MM.1S (cell line): ENCODE results near the gene OSTN.

Experiments used
- DNase-seq: peaks from one replicate; pipeline ENCODE4 v3.0.0-alpha.2; 2015
- H2AFZ ChIP-seq: fragments of 300-600 bp; sonication (generic); 2 replicates; pipeline ENCODE4 v1.6.0; 2016; ENCODE audit warnings: antibody characterized with exemption, low read length
- H3F3A ChIP-seq: fragments of 300-600 bp; sonication (generic); 2 replicates; pipeline ENCODE4 v1.6.1; 2016; ENCODE audit warnings: mild to moderate bottlenecking, antibody characterized with exemption, low read length, moderate library complexity, mixed read lengths; ENCODE audit not compliant: insufficient read depth
- H3K27ac ChIP-seq: fragments of 300-600 bp; sonication (generic); 2 replicates; pipeline ENCODE4 v1.5.1; 2016; ENCODE audit warnings: mild to moderate bottlenecking, low read length
- H3K27me3 ChIP-seq: fragments of 300-600 bp; sonication (generic); replicated peaks from 2 replicates; pipeline ENCODE4 v1.6.0; 2016; ENCODE audit warnings: low read length; ENCODE audit not compliant: insufficient read depth
- H3K36me3 ChIP-seq: fragments of 300-600 bp; sonication (generic); replicated peaks from 2 replicates; pipeline ENCODE4 v1.6.1; 2016; ENCODE audit warnings: mild to moderate bottlenecking, low read length, mixed read lengths; ENCODE audit not compliant: insufficient read depth
- H3K4me1 ChIP-seq: fragments of 300-600 bp; sonication (generic); 2 replicates; pipeline ENCODE4 v1.6.1; 2016; ENCODE audit warnings: low read length, mixed read lengths
- H3K4me2 ChIP-seq: fragments of 300-600 bp; sonication (generic); 2 replicates; pipeline ENCODE4 v1.6.0; 2016; ENCODE audit warnings: low read depth, low read length
- H3K4me3 ChIP-seq: fragments of 300-600 bp; sonication (generic); 2 replicates; pipeline ENCODE4 v1.5.1; 2016; ENCODE audit warnings: low read length, mixed read lengths
- H3K79me2 ChIP-seq: fragments of 300-600 bp; sonication (generic); 2 replicates; pipeline ENCODE4 v1.6.1; 2016; ENCODE audit warnings: mixed run types, low read length, mixed read lengths
- H3K9ac ChIP-seq: fragments of 300-600 bp; sonication (generic); 2 replicates; pipeline ENCODE4 v1.6.1; 2016; ENCODE audit warnings: low read length, mixed read lengths
- H3K9me2 ChIP-seq: fragments of 300-600 bp; sonication (generic); replicated peaks from 2 replicates; pipeline ENCODE4 v1.6.1; 2016; ENCODE audit warnings: mild to moderate bottlenecking, low read length, mixed read lengths; ENCODE audit not compliant: insufficient read depth
- H3K9me3 ChIP-seq: fragments of 300-600 bp; sonication (generic); replicated peaks from 2 replicates; pipeline ENCODE4 v1.6.1; 2016; ENCODE audit warnings: mild to moderate bottlenecking, low read length, mixed read lengths; ENCODE audit not compliant: insufficient read depth
- H4K20me1 ChIP-seq: fragments of 300-600 bp; sonication (generic); 2 replicates; pipeline ENCODE4 v1.6.1; 2016; ENCODE audit warnings: mild to moderate bottlenecking, low read length, moderate library complexity, mixed read lengths; ENCODE audit not compliant: insufficient read depth
- CTCF ChIP-seq: fragments of 300-600 bp; sonication (generic); IDR thresholded peaks from 2 replicates; pipeline ENCODE4 v1.5.1; 2016; ENCODE audit warnings: antibody characterized with exemption, low read length, mixed read lengths
- EZH2 ChIP-seq: fragments of 300-600 bp; sonication (generic); optimal IDR thresholded peaks from 2 replicates; pipeline ENCODE3; 2017; ENCODE audit warnings: low read depth, mild to moderate bottlenecking, antibody characterized with exemption, low read length, mixed read lengths
- EZH2phosphoT487 ChIP-seq: fragments of 300-600 bp; sonication (generic); IDR thresholded peaks from 2 replicates; pipeline ENCODE4 v1.6.1; 2018; ENCODE audit warnings: antibody characterized with exemption, low read length

OSTN gene

DNA sequence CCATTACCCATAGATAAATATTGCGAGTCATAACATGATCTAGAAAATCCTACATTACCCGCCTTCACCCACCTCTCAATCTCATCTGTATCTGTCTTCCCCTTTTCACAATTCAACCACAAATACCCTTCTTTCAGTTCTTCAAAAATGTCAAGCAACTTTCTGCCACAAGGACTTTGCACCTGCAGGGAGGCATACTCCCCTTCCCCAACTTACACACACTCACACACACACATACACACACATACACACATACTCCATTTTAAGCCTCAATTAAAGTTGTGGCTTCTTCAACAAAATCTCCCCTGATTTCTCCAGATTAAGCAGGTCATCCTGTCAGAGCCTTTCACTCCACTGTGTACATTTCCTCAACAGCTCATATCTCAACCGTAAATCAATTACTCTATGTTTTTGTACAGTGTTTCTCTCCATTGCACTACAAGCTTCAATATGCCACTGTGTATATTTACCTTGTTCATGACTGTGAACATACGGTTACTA lies 97.0 kb downstream of the OSTN start:
- Histone ChIP-seq H3K9ac (no peak overlapping the region), H3K4me3 (no peak overlapping the region), H3K36me3 (no peaks in the 10 kb centered on the region), H3K27me3 (no peaks in the 10 kb centered on the region), H4K20me1 (no peaks in the 10 kb centered on the region), H3K79me2 (no peaks in the 10 kb centered on the region), H3K9me3 (no peaks in the 10 kb centered on the region), H2AFZ (peak overlapping the region; percentile 21; the same call in 1 of the 2 replicates), H3K4me1 (peaks cover 35% of the 10 kb centered on the region), H3K4me2 (peak overlapping the region; percentile 34), H3F3A (peaks cover 36% of the 10 kb centered on the region), H3K9me2 (no peaks in the 10 kb centered on the region), H3K27ac (peak overlapping the region; percentile 53; the same call in 1 of the 2 replicates)
- DNase-seq: peak; percentile 85
- TF ChIP-seq EZH2phosphoT487 (no peak), CTCF (no peak), EZH2 (no peak)

- Histone ChIP-seq H3K27ac (no peak overlapping the region), H3F3A (peaks cover 29% of the 10 kb centered on the region), H3K4me2 (no peak overlapping the region), H3K27me3 (no peaks in the 10 kb centered on the region), H3K9me2 (no peaks in the 10 kb centered on the region), H3K36me3 (no peaks in the 10 kb centered on the region), H4K20me1 (no peaks in the 10 kb centered on the region), H3K9me3 (no peaks in the 10 kb centered on the region), H3K4me3 (no peak overlapping the region), H2AFZ (no peak overlapping the region), H3K79me2 (no peaks in the 10 kb centered on the region), H3K9ac (no peak overlapping the region), H3K4me1 (peaks cover 44% of the 10 kb centered on the region)
- no peak for TF ChIP-seq CTCF
- no peak for TF ChIP-seq EZH2
- TF ChIP-seq EZH2phosphoT487: no peak
- no peak for DNase-seq
Observed at GRCh38 chr3:191298846-191299245, 99.8 kb downstream of the OSTN start.

- H3K79me2 ChIP-seq: no peaks in the 10 kb centered on the region
- H3F3A ChIP-seq: peaks cover 24% of the 10 kb centered on the region
- no peaks in the 10 kb centered on the region for H3K9me3 ChIP-seq
- no peaks in the 10 kb centered on the region for H4K20me1 ChIP-seq
- H3K4me1 ChIP-seq: peaks cover 38% of the 10 kb centered on the region
- peak overlapping the region; percentile 57 for H3K4me2 ChIP-seq
- H3K9ac ChIP-seq: peak overlapping the region; percentile 5; the same call in 1 of the 2 replicates
- TF ChIP-seq EZH2phosphoT487 (no peak), CTCF (no peak)
- no peaks in the 10 kb centered on the region for H3K9me2 ChIP-seq
- H3K27ac ChIP-seq: peak overlapping the region; percentile 63; the same call in 1 of the 2 replicates
- H3K36me3 ChIP-seq: no peaks in the 10 kb centered on the region
- no peak overlapping the region for H3K4me3 ChIP-seq
- no peaks in the 10 kb centered on the region for H3K27me3 ChIP-seq
- DNase-seq: peak; percentile 40
- H2AFZ ChIP-seq: peak overlapping the region; percentile 52
Observed at GRCh38 chr3:191300422-191300821, 101.4 kb downstream of the OSTN start.
